Measurements from ENCODE around the gene ARPC5L. TPM values are rescaled to one million over a fixed set of nuclear protein-coding genes. Genes with fewer than 3 reads are reported as not detected.

ARPC5L gene
- total and polyA plus RNA-seq, 4 donors: 27.6 to 64.6 (median 47.7) TPM

DNA sequence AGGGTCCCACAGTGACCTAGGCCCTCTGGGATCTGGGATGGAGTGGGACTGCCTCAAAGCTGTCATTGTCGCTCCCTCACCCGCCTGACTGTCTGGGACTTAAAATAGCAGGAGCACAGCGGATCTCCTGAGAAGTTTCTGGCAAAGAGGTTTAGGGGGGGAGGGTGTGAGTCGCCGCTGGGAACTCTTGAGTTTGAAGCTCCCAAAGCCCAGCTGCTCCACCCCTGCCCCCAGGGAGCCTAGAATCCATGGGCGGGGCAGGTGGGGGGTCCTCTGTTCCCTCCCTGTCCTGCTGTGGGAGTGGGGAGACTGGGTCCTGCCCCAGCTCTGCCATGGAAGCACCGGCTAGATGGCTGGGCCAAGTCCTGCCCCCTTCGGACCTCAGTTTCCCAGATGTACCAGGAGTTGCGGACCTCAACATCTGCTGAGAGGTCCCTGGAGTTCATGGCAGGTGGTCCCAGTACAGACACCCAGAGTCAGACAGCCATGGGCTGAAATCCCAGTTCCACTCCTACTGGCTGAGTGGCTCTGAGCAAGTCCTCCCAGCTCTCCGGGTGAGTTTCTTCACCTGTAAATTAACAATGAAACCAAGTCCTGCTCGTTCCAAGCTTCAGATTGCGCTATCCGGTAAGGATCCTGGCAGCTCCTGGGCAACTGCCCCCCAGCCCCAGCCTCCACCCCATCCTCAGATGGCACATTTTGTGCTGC is 9.7 kb upstream of the ARPC5L start:
- TF ChIP-seq, protein P1, sequence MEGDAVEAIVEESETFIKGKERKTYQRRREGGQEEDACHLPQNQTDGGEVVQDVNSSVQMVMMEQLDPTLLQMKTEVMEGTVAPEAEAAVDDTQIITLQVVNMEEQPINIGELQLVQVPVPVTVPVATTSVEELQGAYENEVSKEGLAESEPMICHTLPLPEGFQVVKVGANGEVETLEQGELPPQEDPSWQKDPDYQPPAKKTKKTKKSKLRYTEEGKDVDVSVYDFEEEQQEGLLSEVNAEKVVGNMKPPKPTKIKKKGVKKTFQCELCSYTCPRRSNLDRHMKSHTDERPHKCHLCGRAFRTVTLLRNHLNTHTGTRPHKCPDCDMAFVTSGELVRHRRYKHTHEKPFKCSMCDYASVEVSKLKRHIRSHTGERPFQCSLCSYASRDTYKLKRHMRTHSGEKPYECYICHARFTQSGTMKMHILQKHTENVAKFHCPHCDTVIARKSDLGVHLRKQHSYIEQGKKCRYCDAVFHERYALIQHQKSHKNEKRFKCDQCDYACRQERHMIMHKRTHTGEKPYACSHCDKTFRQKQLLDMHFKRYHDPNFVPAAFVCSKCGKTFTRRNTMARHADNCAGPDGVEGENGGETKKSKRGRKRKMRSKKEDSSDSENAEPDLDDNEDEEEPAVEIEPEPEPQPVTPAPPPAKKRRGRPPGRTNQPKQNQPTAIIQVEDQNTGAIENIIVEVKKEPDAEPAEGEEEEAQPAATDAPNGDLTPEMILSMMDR (IDR thresholded peaks at IDR 0.05; ENCODE audit: control extremely low read depth, extremely low read depth): no peak
- ATAC-seq (ENCODE audit: insufficient read depth, low FRiP score) (no peak), DNase-seq (peak in 1 of 3 donors; percentile 47)
- Histone ChIP-seq H3K4me3 (no peak overlapping the region), H3K27ac (ENCODE audit: low read depth in 1 of 2, low read length in 1 of 2) (peak overlapping the region in 1 of 2 donors; percentile 86), H3K9ac (ENCODE audit: insufficient read depth in 1 of 2, low read length in 2 of 2) (peak overlapping the region in 1 of 2 donors; percentile 26), H3K9me3 (ENCODE audit: control insufficient read depth in 4 of 4, insufficient read depth in 3 of 4, low read length in 3 of 4) (no peaks in the 10 kb centered on the region), H3K4me1 (ENCODE audit: control insufficient read depth in 5 of 5, insufficient read depth in 5 of 5, low read length in 5 of 5) (peaks cover 0 to 5% (median 0%) of the 10 kb centered on the region in 5 donors), H3K36me3 (ENCODE audit: control insufficient read depth in 4 of 4, insufficient read depth in 4 of 4, low read length in 4 of 4) (peaks cover 0 to 11% (median 0%) of the 10 kb centered on the region in 4 donors), H3K27me3 (ENCODE audit: control insufficient read depth in 3 of 3, insufficient read depth in 3 of 3, low read length in 2 of 3) (no peaks in the 10 kb centered on the region)
- WGBS, 2 donors: 64 to 82% methylated on average over 13 of the region's 13 CpGs

DNA sequence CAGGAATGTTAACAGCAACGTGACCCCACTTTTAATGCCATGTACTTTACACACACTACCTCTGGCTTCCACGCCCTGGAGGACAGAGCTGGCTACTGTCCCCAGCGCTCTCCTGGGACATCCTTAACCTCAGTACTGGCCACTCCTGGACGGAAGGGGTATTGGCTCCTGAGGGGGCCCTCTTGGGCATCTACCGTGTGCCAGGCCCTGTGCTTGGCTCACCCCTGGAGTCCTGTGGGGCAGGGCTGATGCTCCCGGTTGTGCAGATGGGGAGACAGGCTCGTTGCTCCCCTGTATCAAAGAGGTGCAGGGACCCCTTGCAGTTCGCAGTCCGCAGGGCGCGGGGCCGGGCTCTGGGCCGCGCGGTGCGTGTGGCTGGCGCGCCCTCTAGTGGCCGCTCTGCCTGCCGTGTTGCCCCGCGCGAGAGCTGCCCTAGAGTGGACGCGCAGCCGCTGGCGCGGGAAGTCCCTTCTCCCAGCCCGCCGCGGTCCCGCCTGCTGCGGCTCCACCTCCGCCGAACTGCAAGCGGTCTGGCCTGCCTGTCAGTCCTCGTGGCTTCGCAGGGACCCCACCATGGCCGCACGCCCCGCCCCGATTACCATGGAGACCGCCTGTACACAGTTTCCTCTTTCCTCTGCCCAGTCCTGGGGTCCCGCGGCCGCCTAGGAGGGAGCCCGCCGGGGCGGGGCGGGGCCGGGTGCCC is 8.9 kb upstream of the ARPC5L start, which contains the start of gene WDR38:
TSS of gene WDR38 (plus strand) at position 632 of the 703 bp plus-strand sequence. CDS start 72 bp downstream, outside the sequence.
- no peaks in the 10 kb centered on the region for H3K27me3 ChIP-seq (ENCODE audit: control insufficient read depth in 3 of 3, insufficient read depth in 3 of 3, low read length in 2 of 3)
- DNase-seq: peak; percentile 75 to 79 (median 77)
- peak within 1 kb of the TSS; percentile 11 to 26 for H3K9ac ChIP-seq (ENCODE audit: insufficient read depth in 1 of 2, low read length in 2 of 2)
- no peak within 1 kb of the TSS for H3K4me3 ChIP-seq
- H3K36me3 ChIP-seq (ENCODE audit: control insufficient read depth in 4 of 4, insufficient read depth in 4 of 4, low read length in 4 of 4): peaks cover 0 to 18% (median 4%) of the 10 kb centered on the region in 4 donors
- 2 to 3% methylated on average over 43 to 51 of the region's 51 CpGs for WGBS, 2 donors
- H3K4me1 ChIP-seq (ENCODE audit: control insufficient read depth in 5 of 5, insufficient read depth in 5 of 5, low read length in 5 of 5): peaks cover 0 to 5% (median 0%) of the 10 kb centered on the region in 5 donors
- no peaks in the 10 kb centered on the region for H3K9me3 ChIP-seq (ENCODE audit: control insufficient read depth in 4 of 4, insufficient read depth in 3 of 4, low read length in 3 of 4)
- TF ChIP-seq, protein P1 (IDR thresholded peaks at IDR 0.05; ENCODE audit: control extremely low read depth, extremely low read depth): peak; percentile 93
- peak; percentile 92 for ATAC-seq (ENCODE audit: insufficient read depth, low FRiP score)
- peak within 1 kb of the TSS in 1 of 2 donors; percentile 86 for H3K27ac ChIP-seq (ENCODE audit: low read depth in 1 of 2, low read length in 1 of 2)

DNA sequence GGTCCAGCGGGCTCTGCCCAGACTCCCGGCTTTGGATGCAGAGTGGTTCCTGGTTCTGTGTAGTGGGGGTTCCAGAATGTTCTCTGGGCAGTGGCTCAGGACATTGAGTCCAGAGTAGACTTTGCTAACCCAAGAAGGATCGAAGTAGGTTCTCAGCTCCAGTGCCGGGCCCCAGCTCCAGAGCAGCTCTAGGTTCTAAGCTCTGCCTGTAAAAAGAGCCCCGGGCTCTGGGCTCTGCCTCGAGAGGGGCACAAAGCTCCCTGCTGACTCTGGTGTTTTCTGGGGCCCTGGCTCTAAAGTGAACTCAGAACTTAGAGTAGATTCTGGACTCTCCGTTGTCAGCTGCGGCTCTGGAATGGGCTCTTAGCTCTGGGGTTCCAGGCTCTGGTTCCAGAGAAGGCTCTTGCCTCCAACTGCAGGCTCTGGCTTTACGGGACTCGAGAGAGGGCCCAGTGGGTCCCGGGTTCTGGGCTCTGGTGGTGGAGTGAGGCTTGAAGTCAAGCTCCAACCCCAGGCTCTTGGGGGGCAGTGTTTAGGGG is 8.3 kb upstream of the ARPC5L start:
- H3K4me3 ChIP-seq: no peak overlapping the region
- DNase-seq (no peak), ATAC-seq (ENCODE audit: insufficient read depth, low FRiP score) (no peak)
- no peaks in the 10 kb centered on the region for H3K9me3 ChIP-seq (ENCODE audit: control insufficient read depth in 4 of 4, insufficient read depth in 3 of 4, low read length in 3 of 4)
- H3K27ac ChIP-seq (ENCODE audit: low read depth in 1 of 2, low read length in 1 of 2): no peak overlapping the region
- H3K4me1 ChIP-seq (ENCODE audit: control insufficient read depth in 5 of 5, insufficient read depth in 5 of 5, low read length in 5 of 5): peaks cover 0 to 5% (median 0%) of the 10 kb centered on the region in 5 donors
- peak overlapping the region in 1 of 2 donors; percentile 11 for H3K9ac ChIP-seq (ENCODE audit: insufficient read depth in 1 of 2, low read length in 2 of 2)
- no peaks in the 10 kb centered on the region for H3K27me3 ChIP-seq (ENCODE audit: control insufficient read depth in 3 of 3, insufficient read depth in 3 of 3, low read length in 2 of 3)
- peaks cover 0 to 25% (median 9%) of the 10 kb centered on the region in 4 donors for H3K36me3 ChIP-seq (ENCODE audit: control insufficient read depth in 4 of 4, insufficient read depth in 4 of 4, low read length in 4 of 4)
- 66 to 78% methylated on average over 11 of the region's 11 CpGs for WGBS, 2 donors
- TF ChIP-seq, protein P1 (IDR thresholded peaks at IDR 0.05; ENCODE audit: control extremely low read depth, extremely low read depth): no peak
